ENCODE results near the gene BOLA1.

Gene BOLA1

GRCh38 chr1:149949911-149950310 lies 50.5 kb downstream of the BOLA1 start:
- no peak for TF ChIP-seq EZH2 (optimal IDR thresholded peaks at IDR 0.05; ENCODE audit: low read depth, low read length)
- no peak for TF ChIP-seq EZH2phosphoT487 (IDR thresholded peaks at IDR 0.05; ENCODE audit: low read length)
- no peak for TF ChIP-seq CTCF (IDR thresholded peaks at IDR 0.05; ENCODE audit: low read length)
- no peaks in the 10 kb centered on the region for H3K79me2 ChIP-seq (ENCODE audit: low read length)
- H3K4me1 ChIP-seq (ENCODE audit: low read length) = no peaks in the 10 kb centered on the region
- H3K27ac ChIP-seq (ENCODE audit: low read length) = no peak overlapping the region
- H3K9ac ChIP-seq (ENCODE audit: low read length) = no peak overlapping the region
- H3K36me3 ChIP-seq (replicated peaks; ENCODE audit: insufficient read depth, low read length) = 0 out of 2 replicates have a peak, but pooled peaks cover 3% of the 10 kb centered on the region
- no peaks in the 10 kb centered on the region for H4K20me1 ChIP-seq (ENCODE audit: insufficient read depth, low read length)
- H3K9me3 ChIP-seq (replicated peaks; ENCODE audit: insufficient read depth, low read length) = no peaks in the 10 kb centered on the region
- DNase-seq = no peak
- H3K4me2 ChIP-seq (ENCODE audit: low read depth, low read length) = no peak overlapping the region
- no peak overlapping the region for H2AFZ ChIP-seq (ENCODE audit: low read length)
- no peak overlapping the region for H3K4me3 ChIP-seq (ENCODE audit: low read length)
- no peaks in the 10 kb centered on the region for H3F3A ChIP-seq (ENCODE audit: insufficient read depth, low read length)
- H3K9me2 ChIP-seq (replicated peaks; ENCODE audit: insufficient read depth, low read length) = no peaks in the 10 kb centered on the region
- H3K27me3 ChIP-seq (replicated peaks; ENCODE audit: insufficient read depth, low read length) = no peaks in the 10 kb centered on the region
